Lung (tissue), 12 donors: Measurements from ENCODE around the gene NRCAM. TPM values are rescaled to one million over a fixed set of nuclear protein-coding genes. Genes with fewer than 3 reads are reported as not detected.

Source experiments
- ATAC-seq: fragments of 200-7000 bp; cut with Tn5 transposase; one replicate; pipeline ENCODE4 v1.9.1; 2020; ENCODE audit warnings: moderate number of reproducible peaks; ENCODE audit not compliant: insufficient read depth, low FRiP score
- DNase-seq, 3 donors: peaks; one replicate each; pipeline ENCODE4 v3.0.0-alpha.2; 2013 to 2017
- H3K27ac ChIP-seq, 2 donors: one replicate each; pipeline ENCODE4 v1.5.1; 2013; ENCODE audit warnings: mild to moderate bottlenecking in 2 of 2, moderate library complexity in 2 of 2, control low read depth in 1 of 2, inconsistent platforms in 1 of 2, low read depth in 1 of 2, low read length in 1 of 2
- H3K27me3 ChIP-seq, 3 donors: one replicate each; pipeline ENCODE4 v1.5.1; 2013; ENCODE audit warnings: low read length in 2 of 3; ENCODE audit not compliant: control insufficient read depth in 3 of 3, insufficient read depth in 3 of 3
- H3K36me3 ChIP-seq, 4 donors: one replicate each; pipeline ENCODE4 v1.5.1; 2013; ENCODE audit warnings: low read length in 4 of 4, mild to moderate bottlenecking in 1 of 4, moderate library complexity in 1 of 4; ENCODE audit not compliant: control insufficient read depth in 4 of 4, insufficient read depth in 4 of 4
- H3K4me1 ChIP-seq, 5 donors: one replicate each; pipeline ENCODE4 v1.5.1; 2013; ENCODE audit warnings: low read length in 5 of 5, mild to moderate bottlenecking in 2 of 5, moderate library complexity in 1 of 5; ENCODE audit not compliant: control insufficient read depth in 5 of 5, insufficient read depth in 5 of 5
- H3K4me3 ChIP-seq: one replicate; pipeline ENCODE4 v1.5.1; 2013; ENCODE audit warnings: mild to moderate bottlenecking, control low read depth, moderate library complexity
- H3K9ac ChIP-seq, 2 donors: one replicate each; pipeline ENCODE4 v1.5.1; 2013; ENCODE audit warnings: low read length in 2 of 2, control low read depth in 1 of 2; ENCODE audit not compliant: insufficient read depth in 1 of 2
- H3K9me3 ChIP-seq, 4 donors: one replicate each; pipeline ENCODE4 v1.5.1; 2013; ENCODE audit warnings: low read length in 3 of 4, mild to moderate bottlenecking in 1 of 4, moderate library complexity in 1 of 4; ENCODE audit not compliant: control insufficient read depth in 4 of 4, insufficient read depth in 3 of 4
- CTCF ChIP-seq: IDR thresholded peaks from 2 replicates; pipeline ENCODE4 v1.5.1; 2012; ENCODE audit warnings: mild to moderate bottlenecking; ENCODE audit errors: control extremely low read depth, extremely low read depth
- WGBS, 2 donors: extraction: QIAGEN DNeasy Blood & Tissue Kit; methylation state at CpG; one replicate each; pipeline ENCODE4 v1.1.7; 2013; 5-methylcytosine and 5-hydroxymethylcytosine counted together
- polyA plus RNA-seq, 2 donors: library from polyadenylated mRNA; stranded (reverse); fragments of 200-250 nt; gene quantifications; one replicate each; pipeline ENCODE4 v1.2.1, GENCODE V29; 2013
- total RNA-seq, 2 donors: library from RNA; depleted of rRNA in 1 of 2; stranded (reverse); fragments of >200 nt in 1 of 2; gene quantifications; one replicate each; pipeline ENCODE4 v1.2.1, GENCODE V29; 2014 to 2021
- donor health status: control.
- donor health status: control.
- donor health status: Bipolar disorder and iron deficiency.
- donor health status: healthy.
- donor health status: DM: yes; HTN: yes; CAD: no.

The NRCAM gene
- total and polyA plus RNA-seq, 4 donors, result 2.5 to 32.4 (median 11.0) TPM

- Histone ChIP-seq H3K4me3 (no peak overlapping the region), H3K27me3 (no peaks in the 10 kb centered on the region), H3K9me3 (no peaks in the 10 kb centered on the region), H3K27ac (no peak overlapping the region), H3K36me3 (no peaks in the 10 kb centered on the region), H3K4me1 (no peaks in the 10 kb centered on the region), H3K9ac (no peak overlapping the region)
- DNase-seq (no peak), ATAC-seq (no peak)
- no peak for TF ChIP-seq CTCF
Measured at GRCh38 chr7:108367314-108367713, 88.9 kb downstream of the NRCAM start.

GRCh38 chr7:108363659-108364058, 92.6 kb downstream of the NRCAM start:
- TF ChIP-seq CTCF, result no peak
- no peaks in the 10 kb centered on the region for H3K27me3 ChIP-seq
- H3K4me1 ChIP-seq, result no peaks in the 10 kb centered on the region
- H3K27ac ChIP-seq, result no peak overlapping the region
- H3K9ac ChIP-seq, result no peak overlapping the region
- no peak for DNase-seq
- H3K36me3 ChIP-seq, result no peaks in the 10 kb centered on the region
- peaks cover 0 to 3% (median 0%) of the 10 kb centered on the region in 4 donors for H3K9me3 ChIP-seq
- no peak for ATAC-seq
- H3K4me3 ChIP-seq, result no peak overlapping the region

- WGBS, 2 donors, result 42 to 58% methylated on average over 2 of the region's 2 CpGs
- H3K4me3 ChIP-seq, result no peak overlapping the region
- H3K4me1 ChIP-seq, result no peaks in the 10 kb centered on the region
- H3K9me3 ChIP-seq, result peaks cover 0 to 3% (median 0%) of the 10 kb centered on the region in 4 donors
- DNase-seq (no peak), ATAC-seq (no peak)
- no peaks in the 10 kb centered on the region for H3K27me3 ChIP-seq
- H3K27ac ChIP-seq, result no peak overlapping the region
- no peak overlapping the region for H3K9ac ChIP-seq
- no peaks in the 10 kb centered on the region for H3K36me3 ChIP-seq
- TF ChIP-seq CTCF, result no peak
Measured at GRCh38 chr7:108360058-108360800, 96.0 kb downstream of the NRCAM start.

- no peak for TF ChIP-seq CTCF
- H3K27me3 ChIP-seq, result no peaks in the 10 kb centered on the region
- no peaks in the 10 kb centered on the region for H3K4me1 ChIP-seq
- ATAC-seq (no peak), DNase-seq (peak in 2 of 3 donors; percentile 9 to 24)
- H3K9ac ChIP-seq, result no peak overlapping the region
- 49 to 61% methylated on average over 4 of the region's 4 CpGs for WGBS, 2 donors
- peaks cover 0 to 3% (median 0%) of the 10 kb centered on the region in 4 donors for H3K9me3 ChIP-seq
- H3K27ac ChIP-seq, result no peak overlapping the region
- H3K36me3 ChIP-seq, result no peaks in the 10 kb centered on the region
- H3K4me3 ChIP-seq, result no peak overlapping the region
Measured at GRCh38 chr7:108358553-108358952, 97.7 kb downstream of the NRCAM start.
